ENCODE results near the gene ATP6V1C2. TPM values are rescaled to one million over a fixed set of nuclear protein-coding genes. Genes with fewer than 3 reads are reported as not detected.

ATP6V1C2 gene
- total and polyA plus RNA-seq, 9 of the 15 experiments (the other 6 are each of a cell fraction or from before 2014, with no cell fraction given): 0.01 to 0.31 (median 0.10) TPM; not detected in 4

GRCh38 chr2:10810202-10811161 is 89.1 kb downstream of the ATP6V1C2 start:
- ChIA-PET POLR2A (interaction anchor here (1.1 kb wide), 1 partner anchor 24 kb away, joined by 3 read pairs; no protein-coding TSS in a partner anchor), CTCF (ENCODE audit: low intra/inter-chr PET ratio) (no interaction called here)
- DNase-seq (ENCODE audit: extremely low read depth in 1 of 4, low spot score in 3 of 4) (peak in 2 of 4 experiments; percentile 25 to 48), FAIRE-seq (peak; percentile 75), ATAC-seq (no peak)
- in situ Hi-C loops (cut with MboI): no loop called here
- TSS peak; percentile 46 for BruUV-seq (replicated peaks)
- Histone ChIP-seq H3K36me3 (ENCODE audit: control insufficient read depth, insufficient read depth, low read length) (peaks cover 48% of the 10 kb centered on the region; the same call in 2 of the 3 replicates), H3K79me2 (ENCODE audit: control insufficient read depth, insufficient read depth, low read length) (peaks cover 68% of the 10 kb centered on the region), H3K4me2 (ENCODE audit: insufficient read depth, low read length) (peak overlapping the region; percentile 98), H3K9me1 (ENCODE audit: control insufficient read depth, insufficient read depth, low read length) (no peaks in the 10 kb centered on the region), H2AFZ (ENCODE audit: low read depth, low read length) (no peak overlapping the region), H3K4me3 (peak overlapping the region; percentile 99), H3K27me3 (ENCODE audit: control insufficient read depth in 2 of 2, insufficient read depth in 2 of 2, low read length in 2 of 2) (no peaks in the 10 kb centered on the region), H3K9me3 (replicated peaks; ENCODE audit: control insufficient read depth, insufficient read depth, low read depth, low read length) (no peaks in the 10 kb centered on the region), H3K9ac (ENCODE audit: insufficient read depth in 1 of 2, low read depth in 2 of 2, low read length in 2 of 2) (peak overlapping the region in 1 of 2 experiments; percentile 92; a peak in 3 of 4 replicates), H3K27ac (ENCODE audit: extremely low read depth, low read depth, low read length) (peak overlapping the region; percentile 94), H4K20me1 (replicated peaks; ENCODE audit: control insufficient read depth, insufficient read depth, low read length) (peaks cover 43% of the 10 kb centered on the region), H3K4me1 (replicated peaks in 1 of 2; ENCODE audit: control insufficient read depth in 2 of 2, insufficient read depth in 2 of 2, low read length in 2 of 2) (peaks cover 9 to 30% of the 10 kb centered on the region in 2 experiments; a peak in 3 of 5 replicates)
- intact Hi-C loops (cut with micrococcal nuclease): no loop called here
- WGBS (ENCODE audit: insufficient coverage, low coverage, missing lambda C conversion rate): 27% methylated on average over 8 of the region's 8 CpGs
- no peak for TF ChIP-seq HDAC3 (IDR thresholded peaks at IDR 0.05; ENCODE audit: borderline replicate concordance, partially characterized antibody)
- no peak for TF ChIP-seq GABPB2 (CRISPR knock-in tag; conservative IDR thresholded peaks at IDR 0.05)
- TF ChIP-seq ZBTB12 (CRISPR knock-in tag; IDR thresholded peaks at IDR 0.05): no peak
- no peak for TF ChIP-seq SIN3B (IDR thresholded peaks at IDR 0.05; ENCODE audit: low read depth)
- no peak for TF ChIP-seq NKRF (IDR thresholded peaks at IDR 0.05; ENCODE audit: borderline replicate concordance)
- no peak for TF ChIP-seq MNT (conservative IDR thresholded peaks at IDR 0.05)
- TF ChIP-seq ZNF124 (CRISPR knock-in tag; IDR thresholded peaks at IDR 0.05): no peak
- TF ChIP-seq ZNF740 (CRISPR knock-in tag; IDR thresholded peaks at IDR 0.05): no peak
- no peak for TF ChIP-seq ZNF740 (tag; IDR thresholded peaks at IDR 0.05)
- no peak for TF ChIP-seq ZBED1 (IDR thresholded peaks at IDR 0.05)
- TF ChIP-seq RFX7 (CRISPR knock-in tag; IDR thresholded peaks at IDR 0.05): no peak
- no peak for TF ChIP-seq ZNF668 (CRISPR knock-in tag; IDR thresholded peaks at IDR 0.05)
- TF ChIP-seq KAT8 (IDR thresholded peaks at IDR 0.05; ENCODE audit: low read depth): no peak
- TF ChIP-seq RBBP5 (IDR thresholded peaks at IDR 0.05; ENCODE audit: borderline replicate concordance, insufficient read depth, low read length, poor library complexity, severe bottlenecking): no peak
- TF ChIP-seq SAFB2 (IDR thresholded peaks at IDR 0.05; ENCODE audit: borderline replicate concordance, low read depth, low read length, severe bottlenecking): no peak

All from K562 (cell line).